ENCODE results near the gene ARHGEF28.

ARHGEF28 gene

DNA sequence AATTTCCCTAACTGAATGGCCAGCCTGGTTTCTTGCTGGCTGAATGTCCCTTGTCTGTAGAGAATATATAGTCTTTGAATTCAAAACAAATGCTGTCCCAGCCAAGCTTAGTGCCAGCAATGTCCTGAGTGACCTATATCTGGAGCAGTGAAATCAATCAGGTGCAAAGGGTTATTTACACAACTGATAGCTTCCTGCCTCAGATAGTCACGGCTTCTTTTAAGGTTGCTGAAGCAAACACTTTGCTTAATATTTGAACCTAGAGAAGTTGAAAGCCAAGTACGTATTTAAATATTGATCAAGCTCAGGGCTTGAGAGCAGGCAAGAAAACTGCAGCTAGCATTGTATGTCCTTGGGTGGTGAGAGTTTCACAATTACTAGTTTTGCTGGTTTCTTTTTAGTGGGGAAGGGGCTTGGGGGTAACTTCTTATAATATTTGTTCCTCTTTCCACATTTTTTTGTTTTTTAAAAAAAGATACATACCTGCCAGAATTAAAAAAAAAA lies 2.0 kb upstream of the ARHGEF28 start:
- DNase-seq, result no peak

DNA sequence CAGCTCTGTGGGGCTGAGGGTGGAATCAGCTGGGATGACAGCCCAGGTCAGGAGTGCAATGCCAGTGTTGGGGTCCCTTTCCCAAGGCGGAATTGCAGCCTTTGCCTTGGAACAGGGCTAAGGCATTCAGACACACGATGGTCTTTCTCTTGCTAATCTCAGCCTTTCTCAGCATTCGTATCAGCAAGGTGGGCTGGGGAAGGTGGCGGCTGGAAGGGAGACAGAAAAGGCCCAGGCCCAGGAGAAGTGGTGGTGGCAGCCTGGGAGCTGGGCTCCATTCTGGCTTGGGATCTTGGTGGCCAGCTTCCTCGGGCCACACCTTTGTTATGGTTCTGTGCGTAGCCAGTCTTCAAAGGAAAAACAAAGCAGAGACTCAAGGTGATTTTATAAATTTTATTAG lies 1.1 kb upstream of the ARHGEF28 start:
- no peak for DNase-seq

DNA sequence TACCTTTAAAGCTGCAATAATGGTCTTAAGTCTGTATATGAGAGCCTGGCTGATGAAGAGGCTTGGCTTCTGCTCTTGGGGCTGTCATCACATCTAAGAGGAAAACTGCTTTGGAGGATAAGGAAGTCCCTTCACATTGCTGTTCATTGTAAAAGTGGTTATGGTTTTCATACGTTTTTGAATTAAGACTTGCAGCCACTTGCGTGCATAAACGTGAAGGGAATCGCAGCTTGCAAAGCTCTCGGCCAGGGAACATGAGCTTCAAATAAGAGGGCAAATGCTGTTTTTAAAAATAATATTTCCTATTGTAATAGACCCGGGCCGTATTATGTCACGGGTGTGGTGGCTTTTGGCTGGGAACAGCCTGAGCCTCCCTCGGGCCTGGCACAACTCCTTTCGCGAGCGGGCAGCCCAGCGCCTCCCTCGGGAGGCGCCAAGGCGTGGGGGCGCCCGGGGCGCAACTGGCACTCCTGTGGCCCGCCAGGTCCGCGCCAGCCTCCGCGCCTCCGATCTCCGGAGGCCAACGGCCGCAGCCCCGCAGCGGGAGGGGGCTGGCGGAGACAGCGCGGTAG lies 538 bp upstream of the ARHGEF28 start:
- DNase-seq, result peak; percentile 58

DNA sequence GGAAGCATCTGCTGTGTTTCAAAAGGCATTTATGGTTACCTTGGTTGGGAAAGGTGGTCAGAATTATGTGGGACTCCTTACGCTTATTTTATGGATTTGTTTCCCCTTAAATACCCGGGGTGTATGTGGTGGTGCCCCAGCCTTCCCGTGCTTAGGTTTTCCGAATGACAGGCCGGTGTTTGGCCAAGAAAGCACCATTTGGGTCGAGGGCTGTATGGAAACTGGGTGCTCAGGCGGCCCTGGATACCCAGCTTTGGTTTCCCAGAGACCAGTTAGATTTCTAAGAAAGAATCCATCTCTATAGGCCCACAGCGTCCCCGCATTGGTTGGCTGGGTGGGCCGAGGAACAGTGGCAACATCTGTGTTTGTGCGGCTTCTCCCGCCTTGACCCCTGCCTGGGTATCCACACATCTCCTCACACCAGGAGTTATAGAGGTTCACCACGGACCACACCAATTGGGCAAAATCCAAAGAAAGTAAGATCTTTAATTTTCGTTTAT lies 868 bp downstream of the ARHGEF28 start:
- DNase-seq, result no peak

DNA sequence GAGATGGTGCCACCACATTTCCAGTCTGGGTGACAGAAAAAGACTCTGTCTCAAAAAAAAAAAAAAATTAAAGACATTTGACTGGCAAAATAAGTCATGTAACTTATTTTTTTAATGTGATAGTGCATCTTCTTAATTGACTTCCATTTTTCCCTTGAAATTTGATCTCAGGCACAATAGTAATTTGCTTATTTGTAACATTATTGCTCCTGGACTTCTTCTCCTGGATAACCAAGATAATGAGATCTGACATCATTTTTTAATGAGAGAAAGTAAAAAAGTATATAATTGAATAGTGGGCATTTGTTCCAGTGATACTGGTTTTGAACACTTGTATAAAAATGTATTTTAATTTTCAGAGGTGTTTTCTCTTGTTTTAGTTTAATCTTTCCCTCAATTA lies 3.5 kb downstream of the ARHGEF28 start:
- DNase-seq, result no peak

DNA sequence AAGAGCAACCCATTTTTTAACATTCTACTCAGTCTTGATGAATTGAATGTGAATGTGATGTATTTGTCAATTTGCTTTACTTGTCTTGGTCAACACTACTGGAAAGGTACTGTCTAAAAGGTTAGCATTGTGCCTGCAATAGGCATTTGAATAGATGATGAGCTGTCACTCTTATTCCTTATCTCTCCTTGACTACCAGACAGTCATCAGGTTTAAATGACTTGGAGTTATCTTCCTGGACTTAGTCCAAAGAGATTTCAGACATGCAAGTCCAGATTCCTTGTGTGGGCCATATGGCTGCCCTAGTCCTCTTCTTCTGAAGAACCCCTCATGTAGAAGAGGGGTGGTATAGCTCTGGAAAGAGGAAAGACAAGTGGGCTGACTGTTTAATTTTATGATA lies 4.8 kb downstream of the ARHGEF28 start:
- no peak for DNase-seq

DNA sequence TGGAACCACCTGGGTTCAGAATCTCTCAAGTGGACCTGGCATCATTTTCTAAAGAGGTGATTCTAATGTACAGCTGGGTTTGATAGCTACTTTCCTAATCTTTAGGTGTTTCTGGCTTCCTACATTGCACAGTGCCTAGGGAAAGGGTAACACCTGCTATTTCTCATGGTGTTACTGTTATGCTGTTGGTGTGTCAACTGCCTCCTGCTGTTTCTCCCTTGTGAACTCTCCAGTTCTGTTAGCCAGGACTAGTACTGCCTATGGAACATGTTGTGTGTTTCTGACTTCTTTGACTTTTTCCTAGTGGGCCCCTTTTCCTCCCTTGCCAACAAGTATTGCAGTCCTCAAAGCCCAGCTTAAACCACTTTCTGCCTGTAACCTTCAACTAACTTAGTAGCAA lies 5.5 kb downstream of the ARHGEF28 start:
- DNase-seq, result no peak

DNA sequence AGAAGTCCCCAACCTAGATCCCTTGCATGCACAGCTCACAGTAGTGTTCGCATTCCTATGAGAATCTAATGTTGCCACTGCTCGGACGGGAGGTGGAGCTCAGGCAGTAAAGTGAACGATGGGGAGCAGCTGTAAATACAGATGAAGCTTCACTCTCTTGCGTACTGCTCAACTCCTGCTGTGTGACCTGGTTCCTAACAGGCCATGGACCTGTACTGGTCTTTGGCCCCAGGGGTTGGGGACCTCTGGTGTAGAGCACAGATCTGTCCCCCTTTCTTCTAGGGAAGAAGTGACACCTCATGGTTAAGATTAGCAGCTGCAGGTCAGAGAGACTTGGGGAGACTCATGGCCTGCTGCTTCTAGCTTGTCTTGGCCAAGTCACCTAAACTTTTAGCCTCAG lies 7.1 kb downstream of the ARHGEF28 start:
- DNase-seq, result no peak

DNA sequence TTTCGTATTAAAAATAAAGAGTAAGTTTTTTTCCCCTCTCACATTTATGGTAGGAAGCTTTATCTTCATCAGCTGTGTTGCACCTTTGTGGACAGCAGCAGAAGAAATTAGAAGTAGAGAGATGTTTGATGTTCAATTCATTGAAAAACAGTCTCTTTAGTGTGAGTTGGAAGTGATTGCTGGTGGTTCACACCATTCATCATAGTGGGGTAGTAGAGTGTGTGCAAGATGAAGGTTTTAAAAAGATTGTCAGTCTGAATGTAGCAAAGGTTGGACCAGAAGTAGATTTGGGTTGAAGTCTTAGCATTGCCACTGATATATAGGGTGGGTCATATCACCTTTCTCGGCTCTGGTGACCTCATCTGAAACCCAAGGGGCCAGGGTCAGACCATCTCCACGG lies 10.4 kb downstream of the ARHGEF28 start:
- no peak for DNase-seq

DNA sequence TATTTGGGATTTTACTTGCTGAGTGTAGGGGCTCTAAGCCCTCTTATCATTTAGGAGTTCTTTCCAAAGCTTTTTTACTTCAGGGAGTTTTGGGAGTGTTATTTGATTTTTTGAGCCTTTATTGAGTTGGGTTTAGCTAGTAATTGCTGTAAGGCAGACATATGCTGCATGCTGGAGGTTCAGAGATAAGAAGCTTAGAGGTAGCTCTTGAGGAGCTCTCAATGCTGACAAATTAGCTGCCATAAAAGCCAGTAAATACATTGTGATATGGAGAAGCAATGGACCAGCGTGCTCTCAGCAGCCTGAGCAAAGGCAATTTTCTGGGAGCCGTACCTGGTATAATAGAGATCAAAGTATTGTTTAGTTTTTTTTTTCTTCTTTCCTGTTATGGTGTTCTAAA lies 11.6 kb downstream of the ARHGEF28 start:
- DNase-seq, result no peak

DNA sequence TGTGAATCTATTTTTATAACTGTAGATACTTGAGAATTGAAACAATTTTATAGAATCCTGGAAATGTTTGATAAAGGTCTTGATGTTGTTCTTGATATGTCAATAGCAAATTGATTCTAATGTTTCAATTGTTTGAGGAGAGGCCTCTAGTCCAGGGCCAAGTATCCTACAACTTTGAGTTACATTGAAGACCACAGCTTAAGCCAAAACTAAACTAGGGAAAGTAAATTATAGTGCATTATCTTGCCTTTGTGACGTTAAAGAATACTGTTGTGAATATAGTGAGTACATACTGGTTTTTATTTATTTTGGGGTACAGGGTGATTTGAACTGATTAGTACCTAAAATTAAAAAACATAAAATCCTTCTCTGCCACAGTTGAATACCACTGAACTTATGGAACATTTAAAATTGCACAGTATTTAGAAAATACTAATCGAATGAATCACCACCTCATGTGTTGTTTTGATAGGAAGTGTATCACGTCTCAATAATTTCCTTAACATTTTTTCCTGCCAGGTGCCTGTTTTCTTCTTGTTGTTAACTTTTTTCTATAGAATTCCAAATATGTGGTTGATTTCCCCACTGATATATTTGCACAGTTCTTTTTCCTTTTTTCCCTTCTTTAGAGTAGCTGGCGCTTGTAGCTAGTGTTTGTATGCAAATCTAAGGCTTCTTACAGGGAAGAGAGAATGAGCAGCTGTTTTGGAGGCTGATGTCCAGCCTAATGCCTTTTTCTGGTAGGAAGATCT lies 12.5 kb downstream of the ARHGEF28 start:
- DNase-seq, result no peak

DNA sequence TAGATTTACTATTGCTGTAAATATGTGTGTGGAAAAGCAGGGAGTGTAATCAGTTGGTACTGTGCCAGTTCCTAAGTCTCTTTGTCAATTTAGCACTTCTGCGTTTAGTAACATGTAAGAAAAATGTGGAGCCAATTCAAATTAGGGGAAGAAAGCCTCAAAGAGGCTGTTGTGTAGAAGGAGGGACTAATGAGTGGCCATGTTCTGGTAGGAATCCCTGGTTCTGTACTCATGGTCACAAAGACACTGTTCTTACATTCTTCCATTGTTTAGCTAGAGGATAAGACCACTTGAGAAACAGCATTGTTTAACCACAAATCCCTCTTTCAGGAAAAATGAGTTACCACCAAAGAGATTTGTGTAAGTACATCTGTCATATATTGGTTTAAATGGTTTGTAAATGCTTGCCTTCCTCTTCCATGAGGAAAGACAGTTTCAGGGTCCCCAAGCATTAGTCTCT lies 14.9 kb downstream of the ARHGEF28 start:
- no peak for DNase-seq

DNA sequence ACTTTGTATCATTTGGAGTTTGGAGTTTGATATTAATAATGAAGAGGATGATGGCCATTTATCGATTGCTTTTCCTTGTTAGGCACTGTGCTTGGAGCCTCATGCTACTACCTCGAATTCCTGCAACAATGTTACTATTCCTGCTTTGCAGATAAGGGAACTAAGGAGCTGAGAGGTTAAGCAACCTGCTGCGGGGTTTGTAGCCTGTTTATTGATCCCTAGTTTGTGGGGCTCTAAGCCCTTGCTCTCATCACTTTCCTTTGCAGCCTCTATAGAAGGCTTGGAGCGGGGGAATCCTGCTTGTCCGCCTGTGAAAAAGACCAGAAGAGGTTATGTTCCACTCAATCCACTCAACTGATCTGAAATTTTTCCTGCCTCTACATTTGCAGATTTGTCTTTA lies 15.8 kb downstream of the ARHGEF28 start:
- no peak for DNase-seq

DNA sequence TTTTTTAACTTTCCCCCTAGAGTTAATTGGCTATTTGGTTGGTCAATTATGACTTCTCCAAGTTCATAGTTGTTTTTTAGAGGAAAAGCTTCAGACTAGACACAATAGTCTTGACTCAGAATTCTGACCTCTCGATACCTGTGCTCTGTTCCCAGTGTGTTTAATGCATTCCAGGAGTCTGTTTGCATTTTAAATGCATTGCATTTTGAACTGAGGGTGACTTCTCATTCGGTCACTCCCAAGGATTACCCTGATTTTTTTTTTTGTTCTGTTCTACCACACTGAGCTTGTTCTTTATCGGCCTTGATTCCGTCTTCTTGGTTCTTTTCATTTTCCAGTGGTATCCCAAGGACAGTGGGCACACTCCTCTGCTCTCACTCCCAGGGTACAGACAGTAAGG lies 16.3 kb downstream of the ARHGEF28 start:
- no peak for DNase-seq

DNA sequence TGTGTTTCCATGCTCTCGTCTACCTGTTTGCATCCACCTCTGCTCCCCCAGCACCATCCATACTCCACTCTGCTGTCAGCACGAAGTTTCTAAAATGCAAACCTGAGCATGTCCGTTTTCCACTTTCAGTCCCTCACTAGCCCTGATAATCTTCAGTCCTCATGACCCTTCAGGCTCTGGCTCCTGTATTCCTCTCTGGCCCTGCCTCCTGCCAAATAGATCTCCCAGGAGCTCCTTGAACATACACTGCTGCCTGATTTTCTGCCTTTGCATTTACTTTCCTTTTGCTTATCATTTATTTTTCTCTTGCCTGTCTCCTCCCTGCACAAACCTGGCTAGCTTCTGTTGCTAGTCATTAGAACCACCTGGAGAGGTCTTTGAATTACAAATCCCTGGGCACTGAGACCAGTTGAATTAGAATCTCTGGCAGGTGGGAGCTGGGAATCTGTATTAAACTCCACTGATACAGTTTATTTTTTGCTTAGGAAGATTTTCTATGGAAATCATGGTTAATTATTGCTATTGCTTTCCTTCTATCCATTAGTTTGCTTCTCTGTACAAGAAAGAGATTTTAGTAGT lies 18.5 kb downstream of the ARHGEF28 start:
- DNase-seq, result no peak

DNA sequence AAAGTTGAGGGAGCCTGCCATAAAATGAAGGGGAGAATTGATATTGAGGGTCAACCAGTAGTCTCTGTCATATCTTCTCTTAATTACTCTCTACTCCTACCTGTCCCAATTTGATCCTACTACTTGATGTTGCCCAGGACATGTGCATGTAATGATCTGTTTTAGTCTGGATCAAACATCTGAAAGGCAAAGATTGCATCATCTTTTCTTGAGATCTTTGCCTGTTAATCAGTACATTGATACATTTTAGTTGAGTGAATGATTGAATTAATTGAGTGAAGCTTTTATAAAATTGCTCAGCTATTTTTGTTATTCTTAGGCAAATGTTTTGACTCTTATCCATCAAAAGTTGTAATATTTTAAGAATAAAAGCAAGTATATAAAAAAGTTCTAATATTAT lies 21.7 kb downstream of the ARHGEF28 start:
- no peak for DNase-seq

DNA sequence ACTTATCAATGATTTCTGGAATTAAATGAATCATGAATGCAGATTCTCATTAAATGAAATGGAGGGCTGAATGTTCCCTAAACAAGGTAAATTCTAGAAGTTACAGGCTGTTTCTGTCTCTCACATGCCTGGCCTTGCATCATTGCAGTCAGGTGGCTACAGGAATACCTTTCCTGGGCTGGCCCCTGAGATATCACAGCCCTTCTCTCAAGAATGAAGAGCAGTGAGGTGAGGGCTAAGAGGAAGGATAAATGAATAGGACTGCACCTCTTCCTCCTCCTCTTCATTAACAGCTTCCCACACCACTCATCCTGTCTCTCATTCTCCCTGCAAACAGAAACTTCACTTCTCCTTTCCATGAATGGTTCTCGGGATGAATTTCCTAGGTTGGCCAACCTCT lies 22.5 kb downstream of the ARHGEF28 start:
- DNase-seq, result no peak

DNA sequence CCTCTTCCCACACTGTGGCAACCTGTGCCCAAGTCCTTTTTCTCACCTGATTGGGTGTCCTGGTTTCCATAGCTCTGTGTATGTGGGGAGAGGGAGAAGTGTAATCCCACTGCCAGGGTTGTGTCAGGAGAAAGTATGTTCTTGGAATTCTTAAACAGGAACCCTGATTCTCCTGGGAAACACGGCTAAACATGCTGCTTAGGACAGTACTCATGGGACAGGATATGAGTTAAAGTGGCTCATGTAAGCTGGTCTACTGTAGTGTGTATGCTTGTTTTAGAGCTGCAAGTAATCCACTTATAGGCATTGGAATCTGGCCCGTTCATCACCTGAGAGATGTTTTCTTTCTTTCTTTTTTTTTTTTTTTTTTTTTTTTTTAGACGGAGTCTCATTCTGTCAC lies 23.9 kb downstream of the ARHGEF28 start:
- no peak for DNase-seq

DNA sequence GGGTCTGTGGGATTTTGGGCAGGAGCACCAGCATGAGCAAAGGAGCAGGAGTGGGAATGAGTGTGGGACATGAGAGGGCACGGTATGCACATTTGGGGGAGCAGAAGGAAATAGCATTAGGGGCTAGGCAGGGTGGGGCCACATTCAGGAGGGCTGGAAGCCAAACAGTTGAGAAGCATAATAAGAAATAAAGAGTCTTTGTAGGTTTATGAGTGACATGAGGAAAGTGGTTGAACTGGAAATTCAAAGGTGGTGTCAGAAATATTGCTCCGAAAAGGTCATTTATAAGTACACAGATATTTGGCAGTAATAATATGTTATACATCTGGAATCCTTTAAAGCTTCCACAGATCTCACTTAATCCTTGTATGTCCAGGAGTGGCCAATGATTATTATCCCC lies 26.4 kb downstream of the ARHGEF28 start:
- DNase-seq, result no peak

DNA sequence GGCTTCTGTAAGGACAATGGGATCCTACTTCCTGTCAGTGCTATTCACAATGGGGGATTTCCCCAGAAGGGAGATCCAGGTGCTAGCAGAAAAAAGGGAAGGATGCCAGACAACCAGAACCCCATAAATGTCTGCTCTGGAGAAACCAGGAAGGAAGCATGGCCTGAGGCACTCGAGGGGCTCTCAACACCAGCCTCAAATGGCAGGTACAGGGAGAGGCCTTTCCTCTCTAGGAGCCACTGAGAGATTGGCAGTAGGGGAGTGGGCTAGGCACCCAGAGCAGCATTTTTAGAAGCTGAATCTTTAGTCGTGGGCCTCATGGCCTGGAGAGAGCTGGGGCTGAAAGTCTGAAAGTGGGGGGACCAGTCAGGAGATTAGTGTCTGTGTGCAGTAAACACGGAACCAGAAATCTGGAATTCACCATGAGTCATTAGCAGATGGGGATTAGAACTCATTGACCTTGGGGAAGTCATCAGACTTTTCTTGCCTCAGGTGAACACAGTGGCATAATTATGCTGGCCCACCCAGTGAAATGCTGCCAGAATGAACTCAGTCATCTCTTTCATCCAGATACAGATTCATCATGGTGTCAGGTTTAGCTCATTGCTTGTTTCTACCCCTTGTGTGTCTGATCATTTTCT lies 28.3 kb downstream of the ARHGEF28 start:
- DNase-seq, result no peak

DNA sequence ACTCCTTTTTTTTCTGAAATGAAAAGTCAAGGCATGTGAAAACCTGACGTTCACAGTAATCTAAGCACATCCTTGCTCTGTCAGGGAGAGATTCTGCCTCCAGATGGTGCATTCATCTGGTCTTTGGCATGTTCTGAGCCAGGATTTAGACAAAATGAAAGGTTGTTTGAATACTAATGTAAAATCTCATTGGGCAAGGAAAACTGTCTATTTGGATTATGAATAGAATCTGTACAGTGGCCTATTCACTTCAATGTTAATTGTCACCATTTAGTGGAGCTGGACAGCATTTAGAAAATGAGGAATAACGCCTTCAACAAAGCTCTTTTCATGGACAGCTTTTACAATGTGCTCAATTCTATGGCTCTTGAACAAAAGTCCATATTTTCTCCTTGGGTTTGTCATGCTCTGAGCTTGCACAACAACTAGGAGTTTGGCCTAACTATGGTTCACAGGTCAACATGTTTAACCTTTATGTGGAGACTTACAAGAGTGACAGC lies 28.9 kb downstream of the ARHGEF28 start:
- no peak for DNase-seq

DNA sequence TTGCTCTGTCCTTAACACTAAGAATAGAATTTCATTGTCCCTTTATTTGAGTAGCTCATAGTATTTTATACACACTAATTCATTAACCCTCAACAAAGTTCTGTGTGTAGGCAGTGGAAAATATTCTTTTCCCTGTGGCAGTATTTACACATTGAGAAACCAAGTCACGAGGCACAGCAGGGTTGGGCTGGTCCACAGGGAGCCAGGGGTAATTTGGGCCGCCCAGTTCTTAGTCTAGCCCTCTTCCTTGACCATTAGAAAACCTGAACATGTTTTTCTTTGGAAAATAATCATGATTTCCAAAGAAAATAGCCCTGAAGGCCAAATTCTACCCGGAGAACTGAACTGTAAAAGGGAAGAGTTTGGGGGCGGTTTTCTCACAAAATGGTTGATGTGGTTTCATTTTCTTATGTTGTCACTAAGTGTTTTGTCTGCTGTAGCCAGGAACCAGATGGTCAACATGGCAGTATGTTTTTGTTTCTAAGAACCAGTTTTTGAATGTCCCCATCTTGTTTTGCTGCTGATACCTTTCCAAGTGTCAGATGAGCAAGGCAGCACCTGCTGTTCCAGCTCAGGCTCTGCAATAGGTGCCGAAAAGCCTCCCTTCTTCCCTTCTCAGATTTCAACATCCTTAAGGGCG lies 29.6 kb downstream of the ARHGEF28 start:
- DNase-seq, result no peak

DNA sequence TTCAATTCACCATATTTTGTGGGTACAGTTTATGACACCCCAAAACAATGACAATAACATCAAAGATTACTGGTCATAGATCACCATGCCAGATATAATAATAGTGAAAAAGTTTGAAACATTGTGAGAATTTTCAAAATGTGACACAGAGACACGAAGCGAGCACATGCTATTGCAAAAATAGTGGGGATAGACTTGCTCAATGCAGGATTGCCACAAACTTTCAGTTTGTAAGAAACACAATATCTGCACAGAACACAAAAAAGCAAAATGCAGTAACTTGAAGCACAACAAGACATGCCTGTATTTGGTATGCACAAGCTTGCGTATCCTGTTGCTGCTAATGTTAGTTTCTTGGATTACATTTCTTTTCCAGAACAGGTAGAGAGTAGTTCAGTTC lies 35.8 kb downstream of the ARHGEF28 start:
- no peak for DNase-seq
